Activated CD4-positive, alpha-beta T cell treated with anti-CD3 and anti-CD28 coated beads, Interleukin-2, amount 50 U/mL, for 48 hours (primary cell): ENCODE measurements around the gene SLC11A2.

Experiments used
- DNase-seq, 2 experiments: peaks; one replicate each; pipeline ENCODE4 v3.0.0-alpha.2; 2020

SLC11A2 gene

GRCh38 chr12:50936821-50937530, 89.2 kb downstream of the SLC11A2 start:
- DNase-seq, result no peak

GRCh38 chr12:50934981-50935807, 91.0 kb downstream of the SLC11A2 start:
- DNase-seq, result no peak

GRCh38 chr12:50934371-50934851, 91.8 kb downstream of the SLC11A2 start:
- no peak for DNase-seq

GRCh38 chr12:50933459-50934124, 92.6 kb downstream of the SLC11A2 start:
- no peak for DNase-seq

GRCh38 chr12:50932787-50933280, 93.3 kb downstream of the SLC11A2 start:
- DNase-seq, result no peak

- DNase-seq, result peak in 1 of 2 experiments; percentile 21
Observed at GRCh38 chr12:50930477-50930876, 95.7 kb downstream of the SLC11A2 start.

GRCh38 chr12:50929831-50930230, 96.4 kb downstream of the SLC11A2 start:
- DNase-seq, result no peak
